Cardiac fibroblast (primary cell): ENCODE measurements around the gene RERE.

Experiments
- DNase-seq, 2 donors: peaks; one replicate each; pipeline versions ENCODE4 v3.0.0 to v3.0.0-alpha.2; 2010; ENCODE audit warnings: low read depth in 2 of 2
- H3K4me3 ChIP-seq, 2 donors: replicated peaks in 1 of 2; 1 replicate in 1 of 2; 2 replicates in 1 of 2; pipeline ENCODE4 v1.5.1; 2011; ENCODE audit warnings: low read depth in 2 of 2, low read length in 2 of 2, mild to moderate bottlenecking in 2 of 2, moderate library complexity in 1 of 2
- TF ChIP-seq, protein P1 (sequence below): IDR thresholded peaks from one replicate; pipeline ENCODE4 v1.5.1; 2011; ENCODE audit warnings: low read depth, mild to moderate bottlenecking, low read length, inconsistent platforms

The RERE gene

GRCh38 chr1:8340448-8340847 lies 477.0 kb downstream of the RERE start:
- DNase-seq = no peak
- no peak overlapping the region for H3K4me3 ChIP-seq
- TF ChIP-seq, protein P1, sequence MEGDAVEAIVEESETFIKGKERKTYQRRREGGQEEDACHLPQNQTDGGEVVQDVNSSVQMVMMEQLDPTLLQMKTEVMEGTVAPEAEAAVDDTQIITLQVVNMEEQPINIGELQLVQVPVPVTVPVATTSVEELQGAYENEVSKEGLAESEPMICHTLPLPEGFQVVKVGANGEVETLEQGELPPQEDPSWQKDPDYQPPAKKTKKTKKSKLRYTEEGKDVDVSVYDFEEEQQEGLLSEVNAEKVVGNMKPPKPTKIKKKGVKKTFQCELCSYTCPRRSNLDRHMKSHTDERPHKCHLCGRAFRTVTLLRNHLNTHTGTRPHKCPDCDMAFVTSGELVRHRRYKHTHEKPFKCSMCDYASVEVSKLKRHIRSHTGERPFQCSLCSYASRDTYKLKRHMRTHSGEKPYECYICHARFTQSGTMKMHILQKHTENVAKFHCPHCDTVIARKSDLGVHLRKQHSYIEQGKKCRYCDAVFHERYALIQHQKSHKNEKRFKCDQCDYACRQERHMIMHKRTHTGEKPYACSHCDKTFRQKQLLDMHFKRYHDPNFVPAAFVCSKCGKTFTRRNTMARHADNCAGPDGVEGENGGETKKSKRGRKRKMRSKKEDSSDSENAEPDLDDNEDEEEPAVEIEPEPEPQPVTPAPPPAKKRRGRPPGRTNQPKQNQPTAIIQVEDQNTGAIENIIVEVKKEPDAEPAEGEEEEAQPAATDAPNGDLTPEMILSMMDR = no peak

- TF ChIP-seq, protein P1 = no peak
- H3K4me3 ChIP-seq = no peak overlapping the region
- no peak for DNase-seq
These were observed 478.2 kb downstream of the RERE start for GRCh38 chr1:8339203-8339600.

DNA sequence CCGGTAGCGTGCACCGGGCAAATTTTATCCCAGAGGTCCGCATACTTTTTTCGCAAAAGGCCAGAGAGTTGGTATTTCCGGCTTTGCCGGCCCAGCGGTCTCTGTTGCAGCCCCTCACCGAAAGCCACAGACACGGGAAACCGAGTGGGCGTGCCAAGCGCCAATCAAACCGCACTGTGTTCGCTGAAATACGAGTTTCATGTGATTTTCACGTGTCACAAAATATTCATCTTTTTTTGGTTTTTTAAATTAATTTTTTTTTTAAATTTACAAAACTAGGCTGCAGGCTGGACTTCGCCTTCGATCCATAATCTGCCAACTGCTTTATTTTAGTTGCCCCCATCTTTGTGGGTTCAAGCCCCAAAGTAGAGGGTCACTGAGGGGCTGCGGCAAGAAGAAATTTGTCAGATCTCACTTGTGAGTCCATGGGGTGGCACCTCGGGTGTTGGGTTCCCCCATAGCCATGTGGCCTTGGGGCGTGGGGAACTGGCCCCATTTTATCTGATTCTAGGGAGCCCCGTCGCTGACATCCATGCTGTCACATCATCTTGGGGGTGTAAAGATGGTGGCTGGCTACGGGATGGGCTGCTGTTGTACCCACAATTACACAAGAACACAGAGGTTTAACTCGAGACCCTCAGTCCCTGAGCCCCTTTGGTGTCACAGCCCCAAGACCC lies 478.8 kb downstream of the RERE start:
- no peak for DNase-seq
- TF ChIP-seq, protein P1 = no peak
- H3K4me3 ChIP-seq = no peak overlapping the region

- DNase-seq = no peak
- no peak overlapping the region for H3K4me3 ChIP-seq
- TF ChIP-seq, protein P1 = no peak
These were observed 479.5 kb downstream of the RERE start for GRCh38 chr1:8337776-8338525.

- TF ChIP-seq, protein P1 = no peak
- no peak overlapping the region for H3K4me3 ChIP-seq
These were observed 482.2 kb downstream of the RERE start for GRCh38 chr1:8335246-8335645.

DNA sequence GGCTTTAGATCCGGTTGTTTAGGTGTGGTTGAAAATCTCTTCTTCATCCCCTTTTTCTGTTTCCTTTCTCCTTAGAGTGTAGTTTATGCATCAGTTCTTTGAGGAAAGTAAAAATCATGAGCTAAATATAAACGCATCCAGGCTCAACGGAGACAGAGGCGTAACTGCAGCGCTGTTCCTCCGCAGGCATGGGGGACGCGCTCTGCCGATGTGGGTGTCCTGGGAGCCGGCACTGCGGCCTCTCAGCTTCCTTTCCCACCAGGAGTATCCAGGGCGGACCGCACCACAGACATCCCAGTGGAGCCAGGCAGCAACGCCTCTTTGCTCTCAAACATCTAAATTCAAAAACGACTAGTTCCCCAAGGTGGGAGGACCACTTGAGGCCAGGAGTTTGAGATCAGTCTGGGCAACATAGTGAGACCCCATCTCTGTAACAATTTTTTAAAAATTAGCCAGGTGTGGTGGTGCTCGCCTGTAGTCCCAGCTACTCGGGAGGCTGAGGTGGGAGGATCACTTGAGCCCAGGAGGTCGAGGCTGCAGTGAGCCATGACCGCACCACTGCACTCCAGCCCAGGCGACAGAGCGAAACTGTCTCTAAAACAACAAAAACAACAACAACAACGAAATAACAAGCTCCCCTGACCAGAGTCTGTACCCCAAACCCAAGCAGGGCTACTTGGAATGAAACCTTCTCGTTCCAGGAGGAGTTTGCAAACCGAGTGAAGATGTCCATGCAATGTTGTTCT lies 483.2 kb downstream of the RERE start:
- TF ChIP-seq, protein P1 = no peak
- H3K4me3 ChIP-seq = no peak overlapping the region
- no peak for DNase-seq

More at GRCh38 chr1:8335246-8335645, 482.2 kb downstream of the RERE start:
- no peak for DNase-seq
